GM12878 (cell line): Measurements from ENCODE around the gene HTR7. TPM values are rescaled to one million over a fixed set of nuclear protein-coding genes. Genes with fewer than 3 reads are reported as not detected.

Source experiments
- ATAC-seq: fragments of 200-7000 bp; cut with Tn5 transposase; 3 replicates; pipeline ENCODE4 v1.9.1; 2020; ENCODE audit warnings: mild to moderate bottlenecking, moderate library complexity
- BruUV-seq: library from RNA; stranded (reverse); fragments of 400-500 nt; replicated peaks from 2 replicates; lab custom pipeline; 2021; lab: Mats Ljungman, UMichigan
- CTCF ChIA-PET: fragments of 300-600 bp; sonication (Branson Sonifier 250); formaldehyde crosslinking; extraction: SDS; loops from one replicate; lab custom pipeline; 2021; ENCODE audit warnings: inconsistent platforms; lab: Yijun Ruan, JAX
- POLR2A ChIA-PET: fragments of 350-600 bp; formaldehyde crosslinking; extraction: SDS; loops from one replicate; lab custom pipeline; 2021; ENCODE audit warnings: inconsistent platforms; lab: Charles Lee
- RAD21 ChIA-PET: fragments of 300-600 bp; sonication (Branson Sonifier 250); formaldehyde crosslinking; loops from one replicate; lab custom pipeline; 2023; ENCODE audit warnings: antibody characterized with exemption; ENCODE audit not compliant: unreplicated experiment; lab: Charles Lee
- SMC1A ChIA-PET: fragments of 300-600 bp; sonication (Branson Sonifier 250); formaldehyde crosslinking; loops from one replicate; lab custom pipeline; 2023; ENCODE audit not compliant: unreplicated experiment, uncharacterized antibody; lab: Charles Lee
- DNase-seq: peaks from one replicate; pipeline ENCODE4 v3.0.0-alpha.2; 2011; ENCODE audit warnings: low read depth, low spot score
- FAIRE-seq: peaks from 3 replicates; lab custom pipeline; 2011; peaks lifted over from hg19 to GRCh38; lab: Jason Lieb, UNC
- H2AFZ ChIP-seq: 2 replicates; pipeline ENCODE4 v1.6.0; 2011; ENCODE audit warnings: low read depth, low read length, control low read depth; ENCODE audit not compliant: control insufficient read depth
- H3K27ac ChIP-seq: 2 replicates; pipeline ENCODE4 v1.5.1; 2011; ENCODE audit warnings: control low read depth; ENCODE audit not compliant: control insufficient read depth, insufficient read depth
- H3K27me3 ChIP-seq, 2 experiments: replicated peaks in 1 of 2; 2 replicates each; pipeline versions ENCODE4 v1.6.0 to v1.6.1; 2011; ENCODE audit warnings: low read length in 1 of 2; ENCODE audit not compliant: control insufficient read depth in 2 of 2, insufficient read depth in 2 of 2
- H3K36me3 ChIP-seq, 2 experiments: 2 replicates each; pipeline ENCODE4 v1.5.1; 2011; ENCODE audit warnings: low read length in 1 of 2; ENCODE audit not compliant: control insufficient read depth in 2 of 2, insufficient read depth in 2 of 2
- H3K4me1 ChIP-seq: 2 replicates; pipeline ENCODE4 v1.6.1; 2011; ENCODE audit warnings: mild to moderate bottlenecking, low read length, moderate library complexity, mixed read lengths; ENCODE audit not compliant: control insufficient read depth, insufficient read depth
- H3K4me2 ChIP-seq: 2 replicates; pipeline ENCODE4 v1.6.0; 2011; ENCODE audit warnings: control low read depth; ENCODE audit not compliant: control insufficient read depth, insufficient read depth
- H3K4me3 ChIP-seq: fragments of 200-600 bp; sonication (generic); 2 replicates; pipeline ENCODE4 v1.5.1; 2016
- H3K79me2 ChIP-seq: 2 replicates; pipeline ENCODE4 v1.6.0; 2011; ENCODE audit warnings: low read length; ENCODE audit not compliant: control insufficient read depth, insufficient read depth
- H3K9ac ChIP-seq: 2 replicates; pipeline ENCODE4 v1.8.0; 2011; ENCODE audit warnings: low read length, control low read depth, mixed read lengths; ENCODE audit not compliant: control insufficient read depth, insufficient read depth
- H3K9me3 ChIP-seq: replicated peaks from 3 replicates; pipeline ENCODE4 v1.5.1; 2011; ENCODE audit warnings: mild to moderate bottlenecking, low read length; ENCODE audit not compliant: control insufficient read depth, insufficient read depth
- H4K20me1 ChIP-seq: 2 replicates; pipeline ENCODE4 v1.6.0; 2011; ENCODE audit not compliant: control insufficient read depth, insufficient read depth
- BCL11A ChIP-seq: IDR thresholded peaks from 2 replicates; pipeline ENCODE4 v1.6.1; 2011; ENCODE audit warnings: low read depth, low read length
- CREM ChIP-seq: IDR thresholded peaks from 2 replicates; pipeline ENCODE4 v1.6.1; 2014; ENCODE audit warnings: antibody characterized with exemption, low read depth
- EED ChIP-seq: sonication (generic); IDR thresholded peaks from 2 replicates; pipeline ENCODE4 v1.6.1; 2016; ENCODE audit warnings: antibody characterized with exemption, low read depth
- ETV6 ChIP-seq, 2 experiments: fragments of 450-650 bp in 1 of 2; IDR thresholded peaks in 1 of 2; conservative IDR thresholded peaks in 1 of 2; 2 replicates each; pipeline ENCODE4 v1.6.1; 2014; ENCODE audit warnings: antibody characterized with exemption in 1 of 2, borderline replicate concordance in 1 of 2, low read depth in 1 of 2, mild to moderate bottlenecking in 1 of 2, moderate library complexity in 1 of 2
- IRF4 ChIP-seq: IDR thresholded peaks from 2 replicates; pipeline ENCODE4 v1.6.1; 2011; ENCODE audit warnings: low read depth, low read length
- JUNB ChIP-seq: IDR thresholded peaks from 2 replicates; pipeline ENCODE4 v1.6.1; 2016; ENCODE audit warnings: antibody characterized with exemption, mild to moderate bottlenecking
- LARP7 ChIP-seq: fragments of 450-650 bp; IDR thresholded peaks from 2 replicates; pipeline ENCODE4 v1.6.1; 2017; ENCODE audit warnings: mild to moderate bottlenecking
- MTA3 ChIP-seq: IDR thresholded peaks from 2 replicates; pipeline ENCODE4 v1.6.1; 2012; ENCODE audit warnings: low read length, inconsistent platforms, borderline replicate concordance
- NFIC ChIP-seq: IDR thresholded peaks from 2 replicates; pipeline ENCODE4 v1.6.1; 2012; ENCODE audit warnings: low read depth, mild to moderate bottlenecking, inconsistent platforms, low read length, moderate library complexity
- NR2C1 ChIP-seq: fragments of 450-650 bp; IDR thresholded peaks from 2 replicates; pipeline ENCODE4 v1.6.1; 2017; ENCODE audit warnings: antibody characterized with exemption, mild to moderate bottlenecking, moderate library complexity
- RUNX3 ChIP-seq: IDR thresholded peaks from 2 replicates; pipeline ENCODE4 v1.6.1; 2012; ENCODE audit warnings: low read length, inconsistent platforms
- SIN3A ChIP-seq: IDR thresholded peaks from 2 replicates; pipeline ENCODE4 v1.6.1; 2012; ENCODE audit warnings: low read depth, low read length, improper control_type of control experiment
- SPI1 ChIP-seq: IDR thresholded peaks from 2 replicates; pipeline ENCODE4 v1.6.1; 2011; ENCODE audit warnings: low read depth, mild to moderate bottlenecking, low read length, moderate library complexity, borderline replicate concordance; ENCODE audit not compliant: insufficient read depth
- TAF1 ChIP-seq: IDR thresholded peaks from 2 replicates; pipeline ENCODE4 v1.6.1; 2011; ENCODE audit warnings: mild to moderate bottlenecking, low read depth, low read length, borderline replicate concordance
- TCF12 ChIP-seq: IDR thresholded peaks from 2 replicates; pipeline ENCODE4 v1.6.1; 2011; ENCODE audit warnings: low read depth, mild to moderate bottlenecking, low read length
- TCF3 ChIP-seq: IDR thresholded peaks from 2 replicates; pipeline ENCODE4 v1.6.1; 2012; ENCODE audit warnings: low read depth, mild to moderate bottlenecking, low read length, borderline replicate concordance; ENCODE audit not compliant: insufficient read depth
- WGBS: methylation state at CpG from one replicate; pipeline ENCODE4 v1.1.6; 2016; ENCODE audit warnings: low lambda C conversion rate; ENCODE audit not compliant: insufficient replicate concordance, insufficient coverage; ENCODE audit errors: missing lambda C conversion rate; 5-methylcytosine and 5-hydroxymethylcytosine counted together
- in situ Hi-C: fragments of 300-500 bp; cut with MboI; formaldehyde crosslinking; loops from 9 replicates; pipeline ENCODE4 v1.14.3; 2018; ENCODE audit warnings: mixed read lengths
- intact Hi-C: fragments of 100-400 bp; cut with micrococcal nuclease; formaldehyde crosslinking; loops from one replicate; pipeline ENCODE4 v1.14.2; 2022; ENCODE audit not compliant: unreplicated experiment
- polyA plus RNA-seq, 11 experiments: library from polyadenylated mRNA; depleted of rRNA in 4 of 11; unstranded in 6 of 11; stranded (reverse) in 5 of 11; fragments of >200 nt; fragmentation: Nextera tagmentation in 4 of 11; fragmentation: Illumina TruSeq in 1 of 11; extraction: Ambion mirVana in 4 of 11; extraction: Trizol in 1 of 11; gene quantifications; 1 replicate in 1 of 11; 2 replicates in 10 of 11; pipeline versions ENCODE4 v1.2.1 to v1.2.3, GENCODE V29; 2011 to 2016; ENCODE audit warnings: inconsistent platforms in 2 of 11, missing spikeins in 2 of 11, low read depth in 1 of 11
- total RNA-seq, 4 experiments: library from RNA; depleted of rRNA in 3 of 4; stranded (reverse); fragments of >200 nt in 3 of 4; fragmentation: Illumina TruSeq in 1 of 4; extraction: Trizol in 1 of 4; gene quantifications; 2 replicates each; pipeline versions ENCODE4 v1.2.1 to v1.2.3, GENCODE V29; 2013 to 2021
- TF ChIP-seq, protein P1 (sequence below): IDR thresholded peaks from 2 replicates; pipeline ENCODE4 v1.6.1; 2011; ENCODE audit warnings: low read depth, mild to moderate bottlenecking, low read length, moderate library complexity, borderline replicate concordance; ENCODE audit errors: extremely low read depth

Gene HTR7
- total and polyA plus RNA-seq, 10 of the 15 experiments (the other 5 are each of a cell fraction or from before 2014, with no cell fraction given), result 0.01 to 1.3 (median 0.06) TPM; not detected in 4

DNA sequence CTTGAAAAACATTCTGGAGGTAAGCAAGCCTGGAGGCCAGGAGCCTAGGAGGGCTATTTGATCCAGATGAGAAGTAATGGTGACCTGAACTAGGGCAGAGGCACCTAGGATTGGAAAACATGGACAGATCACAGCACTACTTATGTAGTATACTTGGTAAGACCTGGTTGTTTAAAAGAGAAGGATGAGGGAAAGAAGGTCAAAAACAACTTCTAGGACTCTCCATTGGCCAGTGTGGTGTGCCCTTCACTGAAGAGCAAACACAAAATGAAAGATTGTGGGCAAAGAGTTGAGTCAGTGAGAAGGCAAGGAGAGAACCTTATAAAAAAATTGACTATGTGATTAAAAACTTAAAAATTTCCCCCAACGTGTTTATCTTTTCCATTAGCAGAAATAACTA is 48.8 kb upstream of the HTR7 start:
- WGBS, result 52% methylated on average over 1 of the region's 1 CpG
- no peak for FAIRE-seq
- SMC1A ChIA-PET, result interaction anchor here (0.8 to 1.2 kb wide), 2 partner anchors 344 to 391 kb away, joined by 3 to 4 read pairs; no protein-coding TSS in a partner anchor

DNA sequence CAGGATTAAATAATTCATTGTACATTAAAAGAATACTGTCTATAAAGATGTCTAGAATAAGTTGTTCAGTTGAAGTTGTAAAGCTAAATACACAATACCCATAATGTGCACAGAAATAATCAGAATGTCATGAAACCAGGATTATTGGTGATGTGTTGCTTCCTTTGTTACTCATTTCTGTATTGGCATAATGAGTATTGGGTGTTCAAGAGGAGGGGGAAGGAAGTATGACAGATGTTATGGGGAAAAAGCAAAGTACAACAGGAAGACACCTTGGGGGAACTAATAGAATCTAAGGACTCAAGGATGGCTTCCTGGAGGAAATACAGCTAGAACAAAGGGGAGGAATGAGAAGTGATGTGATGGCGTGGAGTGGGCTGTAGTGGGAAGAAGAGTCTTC is 48.1 kb upstream of the HTR7 start:
- intact Hi-C loops (no loop called here), in situ Hi-C loops (no loop called here)
- BruUV-seq, result no TSS peak
- WGBS, result 46% methylated on average over 1 of the region's 1 CpG
- DNase-seq (no peak), ATAC-seq (peak; percentile 57), FAIRE-seq (no peak)
- H3K4me3 ChIP-seq, result no peak overlapping the region
- no peaks in the 10 kb centered on the region for H3K79me2 ChIP-seq
- H3K9me3 ChIP-seq, result no peaks in the 10 kb centered on the region
- H3K27me3 ChIP-seq, result no peaks in the 10 kb centered on the region
- H2AFZ ChIP-seq, result no peak overlapping the region
- H4K20me1 ChIP-seq, result no peaks in the 10 kb centered on the region
- ChIA-PET RAD21 (no interaction called here), SMC1A (interaction anchor here (0.8 to 1.2 kb wide), 2 partner anchors 345 to 392 kb away, joined by 3 to 4 read pairs; no protein-coding TSS in a partner anchor), CTCF (interaction anchor here (0.8 to 0.9 kb wide), 2 partner anchors 94 to 344 kb away, joined by 3 read pairs; no protein-coding TSS in a partner anchor), POLR2A (no interaction called here)
- peaks cover 0 to 13% of the 10 kb centered on the region in 2 experiments; a peak in 2 of 4 replicates for H3K36me3 ChIP-seq
- no peak overlapping the region for H3K4me2 ChIP-seq
- H3K4me1 ChIP-seq, result peaks cover 3% of the 10 kb centered on the region; the same call in 1 of the 2 replicates
- H3K27ac ChIP-seq, result no peak overlapping the region
- no peak overlapping the region for H3K9ac ChIP-seq
- peak in 1 of 2 experiments; percentile 99; a peak in 2 of 4 replicates for TF ChIP-seq ETV6 (conservative IDR thresholded peaks at IDR 0.05 in 1 of 2, IDR thresholded peaks at IDR 0.05 in 1 of 2; ENCODE audit: borderline replicate concordance in 1 of 2, low read depth in 1 of 2)
- TF ChIP-seq SIN3A, result no peak
- TF ChIP-seq NFIC, result peak; percentile 75; the same call in 1 of the 2 replicates
- 0 out of 2 replicates have a peak, but pooled peaks have one; percentile 31 for TF ChIP-seq BCL11A
- no peak for TF ChIP-seq TCF12
- peak; percentile 53; the same call in 1 of the 2 replicates for TF ChIP-seq CREM
- TF ChIP-seq, protein P1, sequence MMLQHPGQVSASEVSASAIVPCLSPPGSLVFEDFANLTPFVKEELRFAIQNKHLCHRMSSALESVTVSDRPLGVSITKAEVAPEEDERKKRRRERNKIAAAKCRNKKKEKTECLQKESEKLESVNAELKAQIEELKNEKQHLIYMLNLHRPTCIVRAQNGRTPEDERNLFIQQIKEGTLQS, result no peak
- peak; percentile 92 for TF ChIP-seq JUNB
- TF ChIP-seq TAF1, result no peak
- peak; percentile 71 for TF ChIP-seq EED
- 0 out of 2 replicates have a peak, but pooled peaks have one; percentile 8 for TF ChIP-seq TCF3
- TF ChIP-seq LARP7, result no peak
- peak; percentile 62; the same call in 1 of the 2 replicates for TF ChIP-seq IRF4

More for the DNA sequence above, 48.8 kb upstream of the HTR7 start:
- in situ Hi-C loops, result no loop called here
- Histone ChIP-seq H2AFZ (no peak overlapping the region), H3K36me3 (peaks cover 0 to 13% of the 10 kb centered on the region in 2 experiments; a peak in 2 of 4 replicates), H3K4me3 (no peak overlapping the region), H3K9ac (no peak overlapping the region), H3K79me2 (no peaks in the 10 kb centered on the region), H3K27me3 (no peaks in the 10 kb centered on the region), H3K4me1 (peaks cover 3% of the 10 kb centered on the region; the same call in 1 of the 2 replicates), H3K9me3 (no peaks in the 10 kb centered on the region), H3K4me2 (no peak overlapping the region), H4K20me1 (no peaks in the 10 kb centered on the region), H3K27ac (no peak overlapping the region)
- ATAC-seq (no peak), DNase-seq (no peak)
- POLR2A ChIA-PET, result no interaction called here
- TF ChIP-seq NR2C1 (no peak), SPI1 (no peak), MTA3 (no peak), RUNX3 (no peak)
- no TSS peak for BruUV-seq
- CTCF ChIA-PET, result interaction anchor here (0.8 to 0.9 kb wide), 2 partner anchors 93 to 344 kb away, joined by 3 read pairs; no protein-coding TSS in a partner anchor
- RAD21 ChIA-PET, result no interaction called here
- intact Hi-C loops, result no loop called here
